H1 (cell line): Measurements from ENCODE around the gene FGD6. TPM values are rescaled to one million over a fixed set of nuclear protein-coding genes. Genes with fewer than 3 reads are reported as not detected.

Source experiments
- CTCF ChIA-PET: fragments of 300-600 bp; sonication (Branson Sonifier 250); formaldehyde crosslinking; loops from one replicate; lab custom pipeline; 2021; ENCODE audit not compliant: partially characterized antibody; lab: Charles Lee
- POLR2A ChIA-PET: fragments of 300-600 bp; sonication (Branson Sonifier 250); formaldehyde crosslinking; loops from one replicate; lab custom pipeline; 2021; ENCODE audit warnings: inconsistent platforms; ENCODE audit not compliant: partially characterized antibody; lab: Charles Lee
- DNase-seq, 2 experiments: peaks; one replicate each; pipeline versions ENCODE4 v3.0.0 to v3.0.0-alpha.2; 2010 to 2022; ENCODE audit warnings: low spot score in 2 of 2, low read depth in 1 of 2, mixed read lengths in 1 of 2
- FAIRE-seq: peaks from 2 replicates; lab custom pipeline; 2011; peaks lifted over from hg19 to GRCh38; lab: Jason Lieb, UNC
- H2AFZ ChIP-seq: 2 replicates; pipeline ENCODE4 v1.8.1; 2012; ENCODE audit warnings: low read length, inconsistent platforms
- H2AK5ac ChIP-seq: 2 replicates; pipeline ENCODE4 v1.6.1; 2013; ENCODE audit warnings: low read depth, low read length
- H2BK120ac ChIP-seq: replicated peaks from 2 replicates; pipeline ENCODE3; 2013; ENCODE audit warnings: low read depth, low read length, inconsistent platforms
- H2BK12ac ChIP-seq: 2 replicates; pipeline ENCODE4 v1.6.1; 2013; ENCODE audit warnings: low read depth, low read length
- H2BK15ac ChIP-seq: 2 replicates; pipeline ENCODE4 v1.6.1; 2013; ENCODE audit warnings: low read length
- H2BK20ac ChIP-seq: 2 replicates; pipeline ENCODE4 v1.6.1; 2013; ENCODE audit warnings: low read length
- H2BK5ac ChIP-seq: 2 replicates; pipeline ENCODE4 v1.6.1; 2013; ENCODE audit warnings: low read depth, low read length
- H3K14ac ChIP-seq: 2 replicates; pipeline ENCODE4 v1.6.1; 2013; ENCODE audit warnings: inconsistent platforms; ENCODE audit not compliant: insufficient read length
- H3K18ac ChIP-seq: 2 replicates; pipeline ENCODE4 v1.6.1; 2013; ENCODE audit warnings: low read length; ENCODE audit errors: extremely low read depth
- H3K23ac ChIP-seq: 2 replicates; pipeline ENCODE4 v1.6.1; 2013; ENCODE audit warnings: inconsistent platforms; ENCODE audit not compliant: insufficient read length
- H3K23me2 ChIP-seq: 2 replicates; pipeline ENCODE4 v1.6.1; 2013; ENCODE audit warnings: low read depth, low read length
- H3K27ac ChIP-seq: 2 replicates; pipeline ENCODE4 v1.6.1; 2011; ENCODE audit warnings: low read depth, low read length, inconsistent platforms
- H3K27me3 ChIP-seq, 4 experiments: replicated peaks in 1 of 4; 1 replicate in 1 of 4; 2 replicates in 3 of 4; pipeline versions ENCODE4 v1.6.1 to v1.8.1; 2011 to 2013; ENCODE audit warnings: low read length in 3 of 4, mild to moderate bottlenecking in 3 of 4, inconsistent platforms in 2 of 4, mixed read lengths in 2 of 4, moderate library complexity in 1 of 4; ENCODE audit not compliant: control insufficient read depth in 3 of 4, insufficient read depth in 3 of 4; ENCODE audit errors: extremely low read depth in 1 of 4
- H3K36me3 ChIP-seq, 4 experiments: 2 replicates each; pipeline versions ENCODE4 v1.6.1 to v1.8.1; 2011 to 2013; ENCODE audit warnings: mild to moderate bottlenecking in 4 of 4, low read length in 3 of 4, moderate library complexity in 2 of 4, control low read depth in 1 of 4, inconsistent platforms in 1 of 4; ENCODE audit not compliant: insufficient read depth in 4 of 4, control insufficient read depth in 2 of 4
- H3K4ac ChIP-seq: replicated peaks from 2 replicates; pipeline ENCODE3; 2013; ENCODE audit warnings: low read length, low read depth, mixed read lengths, inconsistent platforms; ENCODE audit not compliant: insufficient read length
- H3K4me1 ChIP-seq, 4 experiments: replicated peaks in 1 of 4; 1 replicate in 1 of 4; 2 replicates in 3 of 4; pipeline versions ENCODE4 v1.6.1 to v1.8.1; 2011 to 2013; ENCODE audit warnings: low read length in 3 of 4, inconsistent platforms in 2 of 4, mixed read lengths in 1 of 4; ENCODE audit not compliant: insufficient read depth in 4 of 4, control insufficient read depth in 3 of 4
- H3K4me2 ChIP-seq, 2 experiments: 2 replicates each; pipeline versions ENCODE4 v1.6.1 to v1.8.1; 2011 to 2013; ENCODE audit warnings: low read depth in 2 of 2, low read length in 2 of 2, control low read depth in 1 of 2, inconsistent platforms in 1 of 2, mild to moderate bottlenecking in 1 of 2; ENCODE audit not compliant: insufficient read depth in 1 of 2
- H3K4me3 ChIP-seq, 4 experiments: fragments of 200-600, 300-600 bp in 1 of 4; sonication (generic), shearing (Covaris generic), sonication (Bioruptor Twin) in 1 of 4; 2 replicates each; pipeline versions ENCODE4 v1.5.1 to v1.8.1; 2011 to 2016; ENCODE audit warnings: low read length in 4 of 4, low read depth in 3 of 4, control low read depth in 2 of 4, inconsistent platforms in 2 of 4, mild to moderate bottlenecking in 2 of 4, mixed read lengths in 1 of 4, moderate library complexity in 1 of 4; ENCODE audit not compliant: insufficient read depth in 2 of 4; ENCODE audit errors: extremely low read depth in 1 of 4
- H3K56ac ChIP-seq: replicated peaks from 2 replicates; pipeline ENCODE3; 2013; ENCODE audit warnings: low read depth, mild to moderate bottlenecking, mixed read lengths, low read length, inconsistent platforms; ENCODE audit not compliant: insufficient read length
- H3K79me1 ChIP-seq: 2 replicates; pipeline ENCODE4 v1.6.1; 2013; ENCODE audit warnings: low read depth, low read length, control low read depth
- H3K79me2 ChIP-seq, 2 experiments: 2 replicates each; pipeline versions ENCODE4 v1.6.1 to v1.8.1; 2012 to 2013; ENCODE audit warnings: low read length in 2 of 2, mild to moderate bottlenecking in 2 of 2, inconsistent platforms in 1 of 2; ENCODE audit not compliant: insufficient read depth in 2 of 2, control insufficient read depth in 1 of 2
- H3K9ac ChIP-seq, 4 experiments: replicated peaks in 1 of 4; 1 replicate in 1 of 4; 2 replicates in 3 of 4; pipeline versions ENCODE4 v1.6.1 to v1.8.1; 2011 to 2013; ENCODE audit warnings: low read depth in 3 of 4, low read length in 3 of 4, control low read depth in 2 of 4, mild to moderate bottlenecking in 2 of 4, moderate library complexity in 2 of 4, inconsistent platforms in 1 of 4; ENCODE audit errors: extremely low read depth in 1 of 4
- H3K9me3 ChIP-seq, 2 experiments: 2 replicates each; pipeline versions ENCODE4 v1.6.1 to v1.8.1; 2012 to 2013; ENCODE audit warnings: mild to moderate bottlenecking in 2 of 2, moderate library complexity in 2 of 2, control low read depth in 1 of 2, inconsistent platforms in 1 of 2, low read depth in 1 of 2, low read length in 1 of 2, mixed read lengths in 1 of 2; ENCODE audit not compliant: insufficient read depth in 2 of 2
- H4K20me1 ChIP-seq, 2 experiments: replicated peaks in 1 of 2; 2 replicates each; pipeline versions ENCODE3 to v1.8.1; 2011 to 2013; ENCODE audit warnings: inconsistent platforms in 2 of 2, low read length in 2 of 2, mild to moderate bottlenecking in 1 of 2; ENCODE audit not compliant: insufficient read depth in 2 of 2, control insufficient read depth in 1 of 2
- H4K5ac ChIP-seq: 2 replicates; pipeline ENCODE4 v1.6.1; 2013; ENCODE audit warnings: low read length, low read depth, mixed read lengths, inconsistent platforms; ENCODE audit not compliant: insufficient read length
- H4K8ac ChIP-seq: 2 replicates; pipeline ENCODE4 v1.8.0; 2013; ENCODE audit warnings: mild to moderate bottlenecking, moderate library complexity, low read length, inconsistent platforms; ENCODE audit not compliant: insufficient read depth; ENCODE audit errors: extremely low read depth
- H4K91ac ChIP-seq: replicated peaks from 2 replicates; pipeline ENCODE3; 2013; ENCODE audit warnings: low read length, mixed read lengths, inconsistent platforms; ENCODE audit not compliant: insufficient read length
- ASH2L ChIP-seq: fragments of 200-600, 300-600 bp; sonication (generic); IDR thresholded peaks from one replicate; pipeline ENCODE4 v1.7.1; 2017; ENCODE audit warnings: low read length
- ATF2 ChIP-seq: IDR thresholded peaks from 2 replicates; pipeline ENCODE4 v1.6.1; 2012; ENCODE audit warnings: low read length, inconsistent platforms
- BCL11A ChIP-seq, 2 experiments: IDR thresholded peaks; one replicate each; pipeline ENCODE4 v1.6.1; 2011; ENCODE audit warnings: low read depth in 2 of 2, low read length in 2 of 2, mild to moderate bottlenecking in 2 of 2
- FOSL1 ChIP-seq: IDR thresholded peaks from 2 replicates; pipeline ENCODE4 v1.6.1; 2011; ENCODE audit warnings: mild to moderate bottlenecking, low read depth, low read length, moderate library complexity; ENCODE audit not compliant: insufficient read depth
- JUN ChIP-seq: IDR thresholded peaks from 2 replicates; pipeline ENCODE4 v1.6.1; 2011; ENCODE audit warnings: low read depth, mild to moderate bottlenecking, improper control_type of control experiment, low read length
- RBBP5 ChIP-seq: IDR thresholded peaks from 2 replicates; pipeline ENCODE4 v1.7.1; 2012; ENCODE audit warnings: low read depth, mild to moderate bottlenecking, inconsistent platforms, low read length, moderate library complexity, borderline replicate concordance
- RNF2 ChIP-seq: fragments of 200-900, 300-1000 bp; sonication (generic); IDR thresholded peaks from 2 replicates; pipeline ENCODE4 v1.7.1; 2016; ENCODE audit warnings: borderline replicate concordance, low read depth, mild to moderate bottlenecking, antibody characterized with exemption, low read length; ENCODE audit not compliant: poor library complexity, severe bottlenecking; ENCODE audit errors: missing control alignments
- SIX5 ChIP-seq: IDR thresholded peaks from 2 replicates; pipeline ENCODE4 v1.6.1; 2011; ENCODE audit warnings: mild to moderate bottlenecking, low read depth, low read length
- SP4 ChIP-seq: IDR thresholded peaks from 2 replicates; pipeline ENCODE4 v1.6.1; 2012; ENCODE audit warnings: low read length, inconsistent platforms
- TAF7 ChIP-seq: optimal IDR thresholded peaks from 2 replicates; pipeline ENCODE3; 2011; ENCODE audit warnings: low read depth, mild to moderate bottlenecking, inconsistent platforms, low read length, moderate library complexity, borderline replicate concordance
- WGBS, 2 experiments: shearing (Covaris generic) in 1 of 2; methylation state at CpG; one replicate each; pipeline versions ENCODE4 v1.1.6 to v1.1.7; 2013 to 2015; ENCODE audit warnings: low lambda C conversion rate in 2 of 2, mixed read lengths in 2 of 2, inconsistent platforms in 1 of 2, low coverage in 1 of 2, missing lambda C conversion rate in 1 of 2; ENCODE audit not compliant: insufficient replicate concordance in 2 of 2, insufficient coverage in 1 of 2, insufficient read length in 1 of 2; ENCODE audit errors: extremely low coverage in 1 of 2, missing lambda C conversion rate in 1 of 2; 5-methylcytosine and 5-hydroxymethylcytosine counted together
- polyA plus RNA-seq, 7 experiments: library from polyadenylated mRNA; depleted of rRNA in 3 of 7; stranded (reverse) in 5 of 7; unstranded in 2 of 7; fragments of >200 nt in 5 of 7; fragments of 200-250 nt in 2 of 7; gene quantifications; 1 replicate in 5 of 7; 2 replicates in 1 of 7; 4 replicates in 1 of 7; pipeline versions ENCODE4 v1.2.1 to v1.2.3, GENCODE V29; 2011 to 2013; ENCODE audit warnings: missing spikeins in 2 of 7, mixed read lengths in 2 of 7
- total RNA-seq: library from RNA; stranded (reverse); fragmentation: NEBNext Ultra II Directional; extraction: Animal tissue kit (Norgen Biotek cat#: 25700); gene quantifications from 2 replicates; pipeline ENCODE4 v1.2.1, GENCODE V29; 2021

The FGD6 gene
- total and polyA plus RNA-seq, 2 of the 8 experiments (the other 6 are each of a cell fraction or from before 2014, with no cell fraction given): 12.2 to 24.3 TPM

DNA sequence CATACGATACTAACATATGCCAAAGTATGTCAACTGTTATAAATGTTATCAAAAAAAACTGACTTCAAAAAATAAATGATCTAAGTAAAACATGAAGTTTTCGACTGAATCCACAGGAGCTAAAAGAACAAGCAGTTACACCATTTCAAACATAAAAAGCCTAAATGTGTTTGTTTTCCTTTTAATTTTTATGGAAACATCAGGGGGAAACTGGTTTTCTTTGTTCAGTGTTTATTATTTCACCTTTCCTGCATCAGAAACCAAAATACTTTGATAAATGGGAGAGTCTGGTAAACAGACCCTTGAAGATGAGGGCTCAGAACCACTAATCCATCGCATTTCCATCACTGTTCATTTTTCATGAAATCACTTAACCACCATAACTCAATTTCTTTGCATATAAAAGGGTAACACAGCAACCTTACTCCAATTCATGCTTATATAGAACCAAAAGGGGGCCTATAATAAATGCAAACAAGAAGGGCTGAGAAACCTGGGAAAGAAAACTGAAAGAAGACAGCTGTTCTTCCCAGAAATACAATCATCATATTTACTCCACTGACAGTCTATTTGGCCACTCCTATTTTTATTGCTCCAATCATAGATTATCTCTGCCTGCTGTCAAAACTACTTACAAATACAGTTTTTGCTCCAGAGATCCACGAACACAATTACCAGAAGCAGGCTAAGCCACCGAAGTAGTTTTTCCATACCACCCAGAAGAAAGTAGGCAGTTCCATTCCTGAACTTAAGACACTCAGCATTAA lies 17.0 kb downstream of the FGD6 start:
- no peak for FAIRE-seq
- H3K79me2 ChIP-seq: peaks cover 0 to 85% of the 10 kb centered on the region in 2 experiments; a peak in 3 of 4 replicates
- no peaks in the 10 kb centered on the region for H3K23me2 ChIP-seq
- no peaks in the 10 kb centered on the region for H3K27me3 ChIP-seq
- no peak overlapping the region for H3K4ac ChIP-seq
- no peaks in the 10 kb centered on the region for H3K79me1 ChIP-seq
- no peak overlapping the region for H3K56ac ChIP-seq
- no peak overlapping the region for H4K91ac ChIP-seq
- WGBS, 2 experiments: 90% methylated on average over 5 of the region's 5 CpGs; no CpG with 5 or more reads in 1 of the 2 experiments
- no peaks in the 10 kb centered on the region for H3K36me3 ChIP-seq
- no peak overlapping the region for H2AFZ ChIP-seq
- no peak overlapping the region for H3K18ac ChIP-seq
- H2BK120ac ChIP-seq: no peak overlapping the region
- DNase-seq: no peak
- H4K20me1 ChIP-seq: no peaks in the 10 kb centered on the region
- H3K4me2 ChIP-seq: no peak overlapping the region
- no peak overlapping the region for H3K27ac ChIP-seq
- H3K23ac ChIP-seq: no peak overlapping the region
- H4K8ac ChIP-seq: no peak overlapping the region
- ChIA-PET POLR2A (interaction anchor here (1.1 to 4.3 kb wide), 3 partner anchors 9 to 16 kb away, joined by 3 to 20 read pairs (median 6); partner anchors contain the start of genes FGD6 and VEZT), CTCF (interaction anchor here (1.0 kb wide), 1 partner anchor 11 kb away, joined by 3 read pairs; no protein-coding TSS in a partner anchor)
- H3K4me3 ChIP-seq: no peak overlapping the region
- H2BK12ac ChIP-seq: no peak overlapping the region
- H2AK5ac ChIP-seq: no peak overlapping the region
- H2BK20ac ChIP-seq: no peak overlapping the region
- no peak overlapping the region for H3K9ac ChIP-seq
- no peak overlapping the region for H4K5ac ChIP-seq
- H2BK5ac ChIP-seq: no peak overlapping the region
- no peak overlapping the region for H2BK15ac ChIP-seq
- H3K14ac ChIP-seq: no peak overlapping the region
- peaks cover 0 to 22% (median 16%) of the 10 kb centered on the region in 4 experiments for H3K4me1 ChIP-seq
- H3K9me3 ChIP-seq: no peaks in the 10 kb centered on the region
- no peak for TF ChIP-seq FOSL1
- no peak for TF ChIP-seq ASH2L
- no peak for TF ChIP-seq TAF7
- no peak for TF ChIP-seq SIX5
- TF ChIP-seq SP4: no peak
- TF ChIP-seq RBBP5: no peak
- no peak for TF ChIP-seq JUN
- no peak for TF ChIP-seq RNF2
- no peak for TF ChIP-seq BCL11A (IDR thresholded peaks at IDR 0.05; ENCODE audit: low read depth in 2 of 2, low read length in 2 of 2)
- no peak for TF ChIP-seq ATF2
